Fibroblast of the aortic adventitia (primary cell): ENCODE measurements around the gene GLS. TPM values are rescaled to one million over a fixed set of nuclear protein-coding genes. Genes with fewer than 3 reads are reported as not detected.

ENCODE experiments used
- DNase-seq: peaks from one replicate; pipeline ENCODE4 v3.0.0-alpha.2; 2010; ENCODE audit warnings: low read depth
- H3K4me3 ChIP-seq: 2 replicates; pipeline ENCODE4 v1.5.1; 2011; ENCODE audit warnings: low read depth, mild to moderate bottlenecking, control low read depth, low read length, moderate library complexity
- CTCF ChIP-seq: IDR thresholded peaks from 2 replicates; pipeline ENCODE4 v1.5.1; 2011; ENCODE audit warnings: mild to moderate bottlenecking, low read length, control low read depth, inconsistent platforms; ENCODE audit not compliant: insufficient read depth
- total RNA-seq: library from RNA; depleted of rRNA; stranded (reverse); fragments of >200 nt; gene quantifications from 2 replicates; pipeline ENCODE4 v1.2.3, GENCODE V29; 2012; ENCODE audit warnings: low replicate concordance

The GLS gene
- total RNA-seq: 116 and 627 TPM in 2 replicates

GRCh38 chr2:190880378-190881083 is at the start of gene GLS:
GLS (plus strand) TSS chr2:190880821; CDS start chr2:190881085, 264 bp downstream.
- DNase-seq: peak; percentile 97
- TF ChIP-seq CTCF: no peak
- H3K4me3 ChIP-seq: peak within 1 kb of the TSS; percentile 98

- TF ChIP-seq CTCF: no peak
- no peak overlapping the region for H3K4me3 ChIP-seq
- DNase-seq: no peak
Measured at GRCh38 chr2:190831941-190832340, 48.7 kb upstream of the GLS start.

- DNase-seq: no peak
- no peak overlapping the region for H3K4me3 ChIP-seq
- no peak for TF ChIP-seq CTCF
Measured at GRCh38 chr2:190834890-190835208, 45.8 kb upstream of the GLS start.

GRCh38 chr2:190835303-190835930 is 45.2 kb upstream of the GLS start:
- no peak for TF ChIP-seq CTCF
- peak; percentile 91 for DNase-seq
- no peak overlapping the region for H3K4me3 ChIP-seq

GRCh38 chr2:190836767-190837166 is 43.9 kb upstream of the GLS start:
- TF ChIP-seq CTCF: no peak
- H3K4me3 ChIP-seq: no peak overlapping the region
- no peak for DNase-seq

GRCh38 chr2:190837420-190837819 is 43.2 kb upstream of the GLS start:
- DNase-seq: peak; percentile 68
- no peak overlapping the region for H3K4me3 ChIP-seq
- TF ChIP-seq CTCF: no peak

- no peak overlapping the region for H3K4me3 ChIP-seq
- DNase-seq: peak; percentile 56
- TF ChIP-seq CTCF: no peak
Measured at GRCh38 chr2:190837952-190838361, 42.7 kb upstream of the GLS start.
